Inflammatory macrophage treated with lipopolysaccharide for 4 hours (primary cell): ENCODE measurements around the gene RET.

Source experiments
- DNase-seq: peaks from one replicate; pipeline ENCODE4 v3.0.0-alpha.2; 2020

The RET gene

DNA sequence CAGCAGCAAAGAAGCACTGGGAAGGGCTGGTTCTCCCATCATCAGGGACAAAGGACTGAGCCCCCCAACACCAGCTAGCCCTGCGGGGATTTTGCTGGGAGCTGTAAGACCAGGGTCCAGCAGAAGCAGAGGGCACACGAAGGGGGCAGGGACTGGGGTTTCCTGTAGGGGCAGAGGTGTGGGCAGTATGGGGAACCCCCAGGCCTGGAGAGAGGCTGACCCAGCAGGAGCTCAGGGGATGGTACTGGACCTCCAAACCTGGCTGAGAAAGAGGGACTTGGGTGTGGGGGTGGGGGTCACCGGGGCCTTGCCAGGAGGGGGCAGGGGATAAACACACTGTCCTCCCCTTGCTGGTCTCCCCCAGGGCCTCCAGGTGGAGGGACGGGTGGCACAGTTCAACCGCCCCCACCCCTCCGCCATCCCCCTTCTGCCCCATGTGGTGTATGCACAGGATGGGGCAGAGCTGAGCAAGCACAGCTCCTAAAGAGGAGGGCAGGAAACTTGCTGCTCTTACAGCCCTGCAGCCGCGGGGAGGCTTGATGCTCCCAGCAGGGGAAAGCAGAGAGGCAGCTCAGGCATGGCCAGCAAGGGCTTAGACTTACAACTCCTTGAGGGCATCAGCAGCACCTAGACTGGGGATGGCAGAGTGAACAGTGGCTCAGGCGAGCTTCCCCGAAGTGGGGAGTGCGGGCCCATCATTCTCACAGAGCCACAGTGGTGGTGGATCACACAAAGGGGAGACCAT, 12.4 kb upstream of the RET start:
- DNase-seq: no peak

DNA sequence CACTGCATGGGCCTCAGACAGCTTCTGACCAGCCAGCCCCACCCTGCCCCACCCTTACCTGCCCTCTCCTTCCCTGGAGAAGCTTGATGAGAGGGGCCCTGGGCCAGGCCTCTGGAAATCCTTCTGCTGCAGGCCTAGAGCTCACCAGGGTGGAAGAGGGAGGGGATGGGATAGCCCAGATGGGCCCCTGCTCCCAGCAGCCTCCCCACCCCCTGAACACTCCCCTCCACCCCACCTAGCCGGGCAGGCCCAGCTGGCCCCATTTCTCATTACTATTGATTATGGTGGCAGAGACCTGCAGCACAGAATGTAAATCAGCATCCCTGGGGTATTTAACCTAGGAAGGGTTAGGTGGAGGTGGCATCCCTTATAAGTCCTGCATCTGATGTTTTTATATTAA, 11.6 kb upstream of the RET start:
- DNase-seq: no peak

DNA sequence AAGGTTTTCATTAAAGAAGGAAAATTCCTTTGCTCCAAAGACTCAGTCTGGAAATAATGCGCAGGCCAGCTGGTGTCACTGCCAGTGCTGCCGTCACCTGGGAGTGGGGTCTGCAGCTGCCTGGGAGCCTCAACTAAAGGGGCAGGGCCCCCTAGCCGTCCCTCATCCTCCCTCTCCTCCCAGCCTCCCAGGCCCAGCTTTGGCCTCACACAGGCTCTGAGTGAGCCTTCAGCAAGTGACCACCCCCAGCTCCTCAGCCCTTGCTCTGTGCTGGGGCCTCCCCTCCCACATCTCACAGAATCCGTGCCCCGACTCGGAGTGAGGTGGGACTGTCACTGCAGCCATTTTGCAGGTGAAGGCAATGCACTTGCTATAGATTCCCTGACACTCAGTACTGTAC, 11.1 kb upstream of the RET start:
- DNase-seq: no peak

- no peak for DNase-seq
Observed at GRCh38 chr10:43066481-43066880, 10.4 kb upstream of the RET start.

DNA sequence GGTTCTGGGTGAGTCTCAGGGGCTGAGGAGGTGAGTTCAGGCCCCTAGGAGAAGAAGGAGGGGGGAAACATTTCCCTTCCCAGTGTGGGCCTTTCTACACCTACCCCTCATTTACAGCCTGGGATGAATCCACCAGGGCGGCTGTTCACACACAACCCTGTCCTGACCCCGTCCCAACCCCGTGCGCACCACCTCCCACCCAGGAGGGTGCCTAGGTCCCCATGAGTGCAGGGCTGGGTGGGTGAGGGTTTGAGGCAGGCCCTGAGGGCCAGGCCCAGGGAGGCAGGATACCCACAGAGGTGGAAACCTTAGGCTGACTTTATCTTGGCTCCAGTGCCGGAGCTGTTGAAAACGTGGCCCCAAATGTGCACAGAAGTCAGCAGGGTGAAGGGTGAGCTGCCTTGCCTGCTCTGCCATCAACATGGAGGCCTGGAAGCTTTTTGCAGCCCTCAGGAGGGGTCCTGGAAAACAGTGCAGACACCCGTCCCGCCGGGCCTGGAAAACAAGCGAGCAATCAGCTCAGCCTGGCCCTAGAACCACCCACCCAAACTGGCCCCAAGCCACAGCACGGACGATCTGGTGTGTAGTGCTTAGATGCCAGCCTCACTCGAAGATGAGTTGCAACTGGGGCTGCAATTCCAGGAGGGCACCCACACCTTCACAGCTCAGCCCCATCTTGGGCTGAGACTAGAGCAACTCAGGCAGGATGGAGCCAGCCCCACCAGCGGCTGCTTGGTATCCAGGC, 9.3 kb upstream of the RET start:
- DNase-seq: no peak

DNA sequence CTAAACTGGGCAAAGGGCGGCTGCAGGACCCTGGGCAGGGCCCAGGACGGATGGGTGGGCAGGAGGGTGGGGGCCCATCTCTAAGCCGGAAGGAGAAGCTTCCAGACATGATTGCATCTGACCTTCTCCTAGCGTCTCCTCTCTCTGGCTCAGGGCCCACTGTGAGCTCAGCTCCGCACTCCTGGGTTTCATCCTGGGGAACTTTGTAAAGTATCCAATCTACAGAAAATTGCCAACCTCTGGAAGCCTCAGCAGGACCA, 8.8 kb upstream of the RET start:
- no peak for DNase-seq

GRCh38 chr10:43068471-43069210, 8.2 kb upstream of the RET start:
- DNase-seq: no peak

- DNase-seq: no peak
Observed at GRCh38 chr10:43069211-43069515, 7.7 kb upstream of the RET start.

DNA sequence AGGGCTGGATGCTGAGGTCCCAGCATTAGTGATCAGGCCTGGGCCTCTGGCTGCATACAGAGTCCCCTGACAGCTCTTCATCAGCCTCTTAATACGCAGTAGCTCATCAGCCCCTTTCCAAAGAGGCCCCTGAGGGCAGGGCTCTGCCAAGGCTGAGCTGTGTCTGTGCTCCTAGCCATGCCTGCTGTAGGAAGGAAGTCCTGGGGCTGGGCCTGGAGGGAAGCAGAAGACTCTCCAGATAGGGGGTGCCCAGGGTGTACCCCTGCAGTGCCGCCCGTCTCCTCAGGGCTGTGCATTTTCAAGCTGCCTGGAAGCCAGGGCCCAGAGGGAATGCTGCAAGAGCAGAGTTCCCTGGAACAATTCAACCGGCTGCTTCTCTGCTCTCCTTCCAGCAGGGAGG, 7.3 kb upstream of the RET start:
- DNase-seq: no peak

DNA sequence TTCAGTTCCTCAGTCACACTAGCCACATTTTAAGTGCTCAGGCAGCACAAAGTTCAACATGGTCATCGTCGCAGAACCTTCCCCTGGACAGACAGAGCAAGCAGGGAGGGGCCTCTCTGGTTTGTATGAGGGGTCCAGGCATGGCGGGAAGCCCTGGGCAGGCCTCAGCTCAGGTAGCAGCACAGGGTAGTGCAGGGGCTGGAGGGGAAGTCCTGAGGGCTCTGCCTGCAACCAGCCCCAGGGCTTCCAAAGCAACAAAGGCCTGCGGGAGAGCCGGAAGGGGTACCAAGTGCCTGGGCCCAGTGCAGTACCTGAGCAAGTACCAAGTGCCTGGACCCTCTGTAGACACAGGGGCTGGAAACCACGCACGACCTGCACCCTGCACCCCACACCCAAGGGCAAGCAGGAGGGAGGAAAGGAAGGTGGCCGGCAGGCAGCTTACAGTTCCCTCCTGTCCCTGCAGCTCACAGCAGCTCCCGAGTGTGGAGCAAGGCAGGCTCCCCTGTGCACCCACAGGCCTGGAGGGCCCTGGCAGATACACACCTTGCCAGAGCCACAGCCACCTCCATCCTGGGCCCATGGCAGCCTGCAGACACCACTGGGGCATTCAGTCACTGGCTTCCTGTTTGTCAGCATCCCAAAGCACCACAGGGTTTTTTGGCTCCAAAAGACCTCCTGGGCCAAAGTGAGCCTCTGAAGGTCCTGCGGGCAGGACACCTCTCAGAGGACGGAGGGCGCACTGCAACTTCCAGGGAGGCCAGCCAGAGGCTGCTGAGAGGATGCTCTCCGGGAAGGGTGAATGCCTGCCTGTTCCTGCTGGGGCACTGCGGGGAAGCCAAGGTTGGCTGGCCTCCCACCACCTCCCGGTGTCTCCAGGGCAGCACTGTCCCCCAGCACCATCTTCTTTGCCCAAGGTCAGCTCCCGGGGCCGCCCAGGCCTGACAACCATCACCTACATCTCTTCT, 6.5 kb upstream of the RET start:
- DNase-seq: no peak

- DNase-seq: no peak
Observed at GRCh38 chr10:43071865-43072650, 4.8 kb upstream of the RET start.

GRCh38 chr10:43073191-43073590, 3.7 kb upstream of the RET start:
- no peak for DNase-seq

- no peak for DNase-seq
Observed at GRCh38 chr10:43073721-43074120, 3.1 kb upstream of the RET start.

- no peak for DNase-seq
Observed at GRCh38 chr10:43074409-43074808, 2.5 kb upstream of the RET start.

DNA sequence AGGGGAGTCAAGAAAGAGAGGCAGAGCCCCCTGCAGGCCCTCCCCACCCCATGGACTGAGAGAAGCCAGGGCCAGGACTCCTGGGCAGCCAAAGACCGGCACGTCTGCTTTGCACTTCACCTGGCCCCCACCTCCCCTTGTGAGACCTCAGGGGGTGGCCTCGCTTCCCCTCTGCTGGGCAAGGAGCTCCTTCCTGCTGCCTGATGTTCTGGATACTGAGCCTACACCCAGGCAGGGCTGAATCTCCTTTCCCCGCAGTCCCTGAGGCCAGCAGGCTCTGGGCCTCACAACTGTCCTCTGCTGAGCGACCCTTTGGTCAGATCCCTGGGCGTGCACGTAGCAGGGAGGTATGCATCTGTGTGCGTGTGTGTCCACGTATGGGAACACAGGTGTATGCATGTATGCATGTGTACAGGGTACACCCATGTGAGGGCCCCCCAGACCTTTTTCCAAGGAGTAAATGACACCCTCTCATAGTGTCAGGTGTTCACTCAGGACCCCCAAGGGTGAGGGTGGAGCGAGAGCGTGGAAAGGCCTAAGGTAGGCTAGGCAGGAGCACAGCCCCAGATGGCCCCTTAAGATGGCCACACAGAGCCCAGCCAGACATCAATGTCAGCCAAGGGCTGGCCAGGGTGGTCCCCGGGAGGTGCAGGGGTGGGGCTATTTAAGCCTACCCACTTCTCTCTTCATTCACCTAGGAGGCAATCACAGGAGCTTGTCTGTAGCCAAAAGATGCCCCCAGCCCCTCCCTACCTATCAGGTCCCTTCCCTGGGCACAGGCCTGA, 1.9 kb upstream of the RET start:
- DNase-seq: no peak

GRCh38 chr10:43075612-43076003, 1.3 kb upstream of the RET start:
- DNase-seq: no peak

DNA sequence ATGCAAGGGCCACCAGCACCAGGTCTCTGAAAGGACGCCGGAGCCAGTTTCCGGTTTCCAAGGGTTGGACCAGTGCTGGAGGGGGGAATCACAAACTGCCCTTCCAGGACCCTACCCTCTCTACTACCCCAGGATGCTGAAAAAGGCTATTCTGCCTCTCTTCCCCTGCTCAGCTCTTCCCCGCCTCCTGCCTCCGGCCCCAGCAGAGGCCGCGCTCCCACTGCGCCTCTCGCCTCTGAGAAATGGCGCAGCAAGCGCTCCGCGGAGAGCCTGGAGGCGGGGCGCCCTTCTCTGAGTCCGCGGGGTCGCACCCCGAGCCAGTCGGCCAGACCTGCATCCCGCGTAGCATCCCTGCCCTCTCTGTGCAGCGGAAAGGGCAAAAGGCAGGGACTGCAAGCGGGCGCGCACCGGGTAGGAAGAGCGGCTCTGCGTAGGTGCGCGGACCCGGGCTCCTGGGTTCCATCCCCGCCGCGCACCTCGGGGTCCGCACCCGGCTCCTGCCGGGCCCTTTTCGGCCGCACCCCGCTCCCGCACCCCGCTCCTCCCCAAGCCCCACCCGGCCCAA, 476 bp upstream of the RET start:
- no peak for DNase-seq

GRCh38 chr10:43077421-43078171, 727 bp downstream of the RET start:
- DNase-seq: no peak

DNA sequence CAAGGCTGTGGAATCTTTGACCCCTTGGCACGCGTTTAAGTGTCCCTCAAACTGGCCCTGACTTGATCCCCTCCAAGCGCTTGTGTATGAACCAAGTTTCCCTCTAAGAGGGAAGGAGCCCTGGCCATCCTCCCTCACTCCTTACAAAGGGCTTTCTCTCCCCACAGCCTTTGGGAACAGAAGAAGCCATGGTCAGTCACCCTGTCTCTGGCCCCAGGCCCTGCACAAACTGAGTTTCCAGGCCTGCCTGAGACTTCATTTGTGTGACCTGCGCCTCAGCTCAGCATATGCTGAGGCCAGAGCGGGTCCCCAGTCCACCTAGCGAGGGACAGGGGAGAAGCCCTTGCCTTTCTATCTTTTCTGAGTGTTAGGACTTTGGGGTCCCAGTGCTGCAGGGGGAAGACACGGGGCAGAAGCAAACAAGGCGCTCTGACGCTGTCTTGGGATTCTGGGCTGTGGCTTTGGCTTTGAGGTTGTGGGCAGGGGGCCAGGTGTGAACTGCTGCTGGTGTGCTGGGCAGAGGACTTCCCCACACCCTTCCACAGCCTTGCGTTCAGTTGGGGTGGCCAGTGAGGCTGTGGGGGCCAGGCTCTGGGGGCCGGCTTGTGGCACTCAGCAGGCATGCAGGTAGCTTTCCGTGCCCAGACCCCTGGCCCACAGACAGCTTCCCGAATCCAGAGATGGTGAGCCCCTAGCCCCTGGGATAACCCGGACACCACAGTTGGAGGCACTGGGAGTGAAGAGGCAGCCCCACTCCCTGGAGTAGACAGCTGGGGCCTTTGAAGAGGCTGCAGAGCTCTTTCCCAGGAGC, 1.5 kb downstream of the RET start:
- DNase-seq: no peak

DNA sequence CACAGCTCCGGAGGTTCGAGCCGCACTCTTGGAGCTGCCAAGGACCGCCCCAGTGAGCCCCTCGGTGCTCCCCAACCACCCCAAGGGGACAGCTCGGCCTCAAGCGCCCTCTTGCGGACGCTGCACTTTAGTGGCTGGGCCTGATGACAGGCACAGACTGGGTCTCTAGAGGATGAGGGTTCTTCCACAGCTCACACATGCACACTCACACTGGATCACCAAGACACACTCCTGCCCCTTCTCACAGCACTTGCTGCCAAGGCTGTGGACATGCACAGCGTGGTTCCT, 2.1 kb downstream of the RET start:
- DNase-seq: peak; percentile 14
